Occipital lobe (tissue), 2 donors: ENCODE measurements around the gene CYP39A1. TPM values are rescaled to one million over a fixed set of nuclear protein-coding genes. Genes with fewer than 3 reads are reported as not detected.

Experiments used
- DNase-seq: peaks from one replicate; lab custom pipeline; 2025; lab: John Stamatoyannopoulos, UW
- total RNA-seq: library from RNA; depleted of rRNA; stranded (reverse); fragments of >200 nt; gene quantifications from one replicate; pipeline ENCODE4 v1.2.3, GENCODE V29; 2014

The CYP39A1 gene
- total RNA-seq, 1 donor from 2014 or later: 2.3 TPM

DNA sequence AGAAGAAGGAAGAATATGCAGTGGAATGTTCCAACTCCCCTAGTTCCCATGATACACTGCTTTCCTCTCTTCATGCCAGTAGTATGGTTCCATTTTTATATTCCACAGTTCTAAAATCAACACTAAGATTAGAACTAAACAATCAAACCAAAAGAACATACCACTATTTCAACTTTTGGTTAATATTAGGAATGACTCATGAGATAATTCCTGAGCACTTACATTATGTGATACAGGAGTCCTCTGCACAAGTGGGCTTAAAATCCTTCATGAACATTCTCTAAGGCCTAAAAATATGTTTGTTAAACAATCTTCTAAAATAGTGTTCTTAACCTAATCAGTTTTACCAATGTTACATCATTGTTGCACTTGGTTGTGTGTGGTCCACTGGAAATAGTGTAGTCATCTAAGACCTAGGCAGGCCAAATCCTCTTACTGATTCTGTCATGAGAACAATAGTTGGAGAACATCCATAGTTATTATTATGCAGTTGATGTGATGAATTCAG lies 131.1 kb downstream of the CYP39A1 start:
- DNase-seq: no peak

- DNase-seq: no peak
Observed at GRCh38 chr6:46517202-46517601, 135.4 kb downstream of the CYP39A1 start.

- no peak for DNase-seq
Observed at GRCh38 chr6:46513533-46513932, 139.1 kb downstream of the CYP39A1 start.

GRCh38 chr6:46511320-46511719 lies 141.3 kb downstream of the CYP39A1 start:
- no peak for DNase-seq

DNA sequence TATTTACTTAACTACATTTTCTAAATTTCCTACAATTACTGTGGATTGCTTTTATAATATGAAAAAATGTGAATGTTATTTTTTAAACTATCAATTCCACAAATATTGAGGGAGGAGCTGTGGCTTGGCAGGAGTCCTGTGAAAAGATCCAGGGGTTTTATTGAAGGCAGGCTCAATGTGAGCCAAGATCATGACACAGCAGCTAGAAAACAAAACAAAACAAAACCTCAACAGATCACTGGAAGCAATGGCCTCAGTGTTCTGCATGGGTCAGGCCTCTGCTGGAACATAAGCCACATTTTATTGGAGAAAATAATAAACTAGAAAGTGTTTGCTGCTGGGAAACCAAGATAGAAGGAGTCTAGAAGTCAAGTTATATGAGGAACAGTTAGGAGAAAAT lies 142.0 kb downstream of the CYP39A1 start:
- no peak for DNase-seq

GRCh38 chr6:46509981-46510510 lies 142.6 kb downstream of the CYP39A1 start:
- DNase-seq: no peak

- DNase-seq: no peak
Observed at GRCh38 chr6:46509063-46509462, 143.6 kb downstream of the CYP39A1 start.

DNA sequence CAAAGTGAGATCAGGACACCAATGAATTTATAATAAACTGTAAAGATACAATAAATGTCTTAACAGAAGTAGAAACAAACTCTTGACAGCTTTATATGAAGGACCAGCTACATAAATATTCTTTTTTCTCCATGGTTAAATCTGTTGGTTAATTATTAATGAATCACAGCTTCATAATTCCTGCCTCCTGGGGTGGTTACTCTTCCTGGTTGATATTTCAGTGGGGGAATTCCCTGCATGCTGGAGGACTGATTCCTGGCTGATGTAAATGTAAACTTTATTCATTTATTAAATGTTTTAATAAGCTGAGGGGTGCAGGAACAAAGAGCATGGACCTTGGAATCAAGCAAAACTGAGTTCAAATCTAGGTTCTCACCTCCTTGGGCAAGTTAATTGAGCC lies 145.2 kb downstream of the CYP39A1 start:
- DNase-seq: no peak

- DNase-seq: no peak
Observed at GRCh38 chr6:46505693-46506512, 146.7 kb downstream of the CYP39A1 start.

GRCh38 chr6:46504242-46504641 lies 148.4 kb downstream of the CYP39A1 start:
- no peak for DNase-seq

DNA sequence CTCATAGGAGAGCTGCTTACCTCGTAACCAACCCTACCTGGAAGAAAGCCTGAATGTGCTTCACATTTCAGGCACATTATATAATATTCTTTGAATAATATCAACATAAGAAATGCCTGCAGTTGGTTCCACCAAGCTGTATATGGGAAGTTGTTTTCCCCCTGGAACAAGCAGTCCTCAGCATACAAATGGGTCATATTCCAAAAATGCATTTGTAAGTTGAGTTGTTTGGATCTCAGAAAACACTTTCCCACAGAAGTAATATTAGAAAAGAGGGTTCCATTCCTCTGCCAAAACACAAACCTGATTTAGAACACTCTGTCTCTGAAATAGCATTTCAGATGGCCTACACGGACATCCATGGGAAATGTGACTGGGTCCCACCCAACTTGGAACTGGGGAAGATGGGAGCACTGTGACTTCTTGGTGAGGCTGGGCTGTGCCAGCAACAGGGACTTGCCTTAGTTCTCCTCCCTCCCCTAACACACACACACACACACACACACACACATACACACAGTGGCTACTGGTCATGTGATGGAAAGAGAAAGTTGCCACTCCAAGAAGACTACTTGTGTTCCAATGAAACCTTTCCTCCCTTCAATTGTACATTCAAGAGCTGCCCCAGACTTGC lies 150.0 kb downstream of the CYP39A1 start:
- no peak for DNase-seq

GRCh38 chr6:46501136-46502089 lies 151.2 kb downstream of the CYP39A1 start:
- no peak for DNase-seq

- no peak for DNase-seq
Observed at GRCh38 chr6:46500382-46500781, 152.2 kb downstream of the CYP39A1 start.

Other genes starting within 250 kb of the CYP39A1 start
- gene RCAN2, start 161.4 kb downstream of the CYP39A1 start, total RNA-seq: 7.0 TPM
- 30.7 TPM for gene SLC25A27, start 157 bp upstream of the CYP39A1 start, total RNA-seq
- gene TDRD6, start 35.1 kb upstream of the CYP39A1 start, total RNA-seq: 1.2 TPM
- gene PLA2G7, start 82.6 kb upstream of the CYP39A1 start, total RNA-seq: 4.1 TPM
- gene ANKRD66, start 94.1 kb upstream of the CYP39A1 start, total RNA-seq: 0.16 TPM
- gene MEP1A, start 140.6 kb upstream of the CYP39A1 start, total RNA-seq: not detected